Peyer's patch (tissue), 4 donors: ENCODE results near the gene TOMM5. TPM values are rescaled to one million over a fixed set of nuclear protein-coding genes. Genes with fewer than 3 reads are reported as not detected.

ENCODE experiments used
- DNase-seq, 3 donors: peaks; one replicate each; pipeline ENCODE4 v3.0.0-alpha.2; 2017 to 2019
- H3K27ac ChIP-seq, 4 donors: fragments of 200-600 bp; sonication (generic); one replicate each; pipeline ENCODE4 v1.5.1; 2016 to 2019
- H3K27me3 ChIP-seq, 2 donors: fragments of 200-600 bp; sonication (generic); one replicate each; pipeline ENCODE4 v1.5.1; 2019
- H3K36me3 ChIP-seq, 3 donors: fragments of 200-600 bp; sonication (generic); one replicate each; pipeline ENCODE4 v1.5.1; 2016 to 2019
- H3K4me1 ChIP-seq, 4 donors: fragments of 200-600 bp; sonication (generic); one replicate each; pipeline ENCODE4 v1.5.1; 2016 to 2019
- H3K4me3 ChIP-seq, 4 donors: fragments of 200-600 bp; sonication (generic); 1 replicate in 3 of 4; 2 replicates in 1 of 4; pipeline ENCODE4 v1.5.1; 2016 to 2019; ENCODE audit warnings: mild to moderate bottlenecking in 1 of 4
- H3K9me3 ChIP-seq, 4 donors: fragments of 200-600 bp; sonication (generic); one replicate each; pipeline ENCODE4 v1.5.1; 2016 to 2019; ENCODE audit warnings: mild to moderate bottlenecking in 1 of 4
- POLR2A ChIP-seq, 2 donors: fragments of 450-650 bp; IDR thresholded peaks; one replicate each; pipeline ENCODE4 v1.5.1; 2017; ENCODE audit warnings: antibody characterized with exemption in 2 of 2, mild to moderate bottlenecking in 2 of 2, moderate library complexity in 2 of 2
- total RNA-seq, 4 donors: library from RNA; depleted of rRNA; stranded (reverse); fragments of >200 nt; gene quantifications; one replicate each; pipeline ENCODE4 v1.1.0, GENCODE V29; 2016
- TF ChIP-seq, protein P1 (sequence below), 6 experiments: fragments of 450-650 bp in 4 of 6; fragments of 200-600 bp in 2 of 6; sonication (generic) in 1 of 6; IDR thresholded peaks; one replicate each; pipeline ENCODE4 v1.5.1; 2017 to 2019; ENCODE audit warnings: antibody characterized with exemption in 6 of 6, mild to moderate bottlenecking in 3 of 6, moderate library complexity in 1 of 6

Gene TOMM5
- total RNA-seq, 4 donors from 2014 or later = 26.9 to 116 (median 77.0) TPM

- Histone ChIP-seq H3K27ac (peak overlapping the region in 2 of 4 donors; percentile 65 to 77), H3K9me3 (peaks cover 0 to 10% (median 3%) of the 10 kb centered on the region in 4 donors), H3K4me3 (no peak overlapping the region), H3K4me1 (peaks cover 0 to 5% (median 0%) of the 10 kb centered on the region in 4 donors), H3K36me3 (no peaks in the 10 kb centered on the region), H3K27me3 (no peaks in the 10 kb centered on the region)
- no peak for DNase-seq
- TF ChIP-seq, protein P1, sequence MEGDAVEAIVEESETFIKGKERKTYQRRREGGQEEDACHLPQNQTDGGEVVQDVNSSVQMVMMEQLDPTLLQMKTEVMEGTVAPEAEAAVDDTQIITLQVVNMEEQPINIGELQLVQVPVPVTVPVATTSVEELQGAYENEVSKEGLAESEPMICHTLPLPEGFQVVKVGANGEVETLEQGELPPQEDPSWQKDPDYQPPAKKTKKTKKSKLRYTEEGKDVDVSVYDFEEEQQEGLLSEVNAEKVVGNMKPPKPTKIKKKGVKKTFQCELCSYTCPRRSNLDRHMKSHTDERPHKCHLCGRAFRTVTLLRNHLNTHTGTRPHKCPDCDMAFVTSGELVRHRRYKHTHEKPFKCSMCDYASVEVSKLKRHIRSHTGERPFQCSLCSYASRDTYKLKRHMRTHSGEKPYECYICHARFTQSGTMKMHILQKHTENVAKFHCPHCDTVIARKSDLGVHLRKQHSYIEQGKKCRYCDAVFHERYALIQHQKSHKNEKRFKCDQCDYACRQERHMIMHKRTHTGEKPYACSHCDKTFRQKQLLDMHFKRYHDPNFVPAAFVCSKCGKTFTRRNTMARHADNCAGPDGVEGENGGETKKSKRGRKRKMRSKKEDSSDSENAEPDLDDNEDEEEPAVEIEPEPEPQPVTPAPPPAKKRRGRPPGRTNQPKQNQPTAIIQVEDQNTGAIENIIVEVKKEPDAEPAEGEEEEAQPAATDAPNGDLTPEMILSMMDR (IDR thresholded peaks at IDR 0.05) = no peak
- no peak for TF ChIP-seq POLR2A (IDR thresholded peaks at IDR 0.05)
Observed at GRCh38 chr9:37566716-37567115, 25.7 kb downstream of the TOMM5 start.

DNA sequence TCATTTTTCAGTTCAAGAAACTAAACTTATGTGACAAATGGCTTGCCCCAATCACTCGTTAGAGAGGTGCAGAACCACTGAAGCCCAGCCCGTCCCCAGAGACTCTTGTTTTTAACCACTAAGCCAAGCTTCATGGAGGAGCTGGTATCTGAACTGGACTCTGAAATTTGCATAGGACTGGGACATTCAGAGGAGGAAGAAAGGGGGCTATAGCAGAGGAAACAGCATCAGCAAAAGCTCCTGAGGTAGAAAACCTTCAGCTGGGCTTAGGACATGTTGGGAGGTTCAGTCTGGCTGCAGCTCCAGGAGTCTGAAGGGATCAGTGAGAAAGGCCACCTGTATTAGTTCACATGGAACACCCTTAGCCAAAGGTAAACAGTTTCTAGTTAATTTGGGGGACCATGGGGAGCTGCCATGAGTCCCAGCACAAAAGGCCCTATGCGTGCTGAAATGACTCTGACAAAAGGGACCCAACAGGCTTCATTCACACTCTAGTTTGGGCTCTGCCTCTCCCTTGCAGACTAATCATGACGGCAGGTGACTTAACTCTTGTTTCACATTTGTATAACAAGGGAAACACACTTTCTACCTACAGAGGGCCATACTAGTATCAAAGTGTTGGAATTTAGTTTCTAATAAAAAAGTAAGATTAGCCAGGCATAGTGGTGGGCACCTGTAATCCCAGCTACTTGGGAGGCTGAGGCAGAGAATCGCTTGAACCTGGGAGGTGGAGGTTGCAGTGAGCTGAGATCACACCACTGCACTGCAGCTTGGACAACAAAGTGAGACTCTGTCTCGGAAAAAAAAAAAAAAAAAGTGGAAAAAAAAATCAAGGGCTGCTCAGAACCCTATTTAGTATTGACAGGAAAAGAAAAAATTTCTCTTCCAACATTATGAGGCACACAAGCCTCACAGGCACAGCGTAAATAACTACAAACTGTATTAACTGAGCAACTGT, 26.5 kb downstream of the TOMM5 start:
- TF ChIP-seq POLR2A (IDR thresholded peaks at IDR 0.05) = no peak
- TF ChIP-seq, protein P1 (IDR thresholded peaks at IDR 0.05) = no peak
- H3K36me3 ChIP-seq = no peaks in the 10 kb centered on the region
- H3K9me3 ChIP-seq = peaks cover 0 to 10% (median 3%) of the 10 kb centered on the region in 4 donors
- DNase-seq = peak in 2 of 3 donors; percentile 73 to 77
- H3K4me3 ChIP-seq = peak overlapping the region in 1 of 4 donors; percentile 3
- H3K4me1 ChIP-seq = peaks cover 0 to 9% (median 0%) of the 10 kb centered on the region in 4 donors
- H3K27me3 ChIP-seq = no peaks in the 10 kb centered on the region
- H3K27ac ChIP-seq = peak overlapping the region in 2 of 4 donors; percentile 65 to 77

DNA sequence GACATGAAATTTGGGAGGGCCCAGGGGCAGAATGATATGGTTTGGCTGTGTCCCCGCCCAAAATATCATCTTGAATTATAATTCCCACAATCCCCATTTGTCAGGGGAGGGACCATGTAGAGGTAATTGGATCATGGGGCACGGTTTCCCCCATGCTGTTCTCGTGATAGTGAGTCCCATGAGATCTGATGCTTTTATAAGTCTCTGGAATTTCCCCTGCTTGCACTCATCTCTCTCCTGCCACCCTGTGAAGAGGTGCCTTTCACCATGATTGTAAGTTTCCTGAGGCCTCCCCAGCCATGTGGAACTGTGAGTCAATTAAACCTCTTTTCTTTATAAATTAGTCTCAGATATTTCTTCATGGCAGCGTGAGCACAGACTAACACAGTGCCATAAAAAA, 27.5 kb downstream of the TOMM5 start:
- Histone ChIP-seq H3K36me3 (no peaks in the 10 kb centered on the region), H3K9me3 (peaks cover 0 to 10% (median 3%) of the 10 kb centered on the region in 4 donors), H3K27me3 (no peaks in the 10 kb centered on the region), H3K4me1 (peaks cover 0 to 9% (median 0%) of the 10 kb centered on the region in 4 donors), H3K4me3 (no peak overlapping the region), H3K27ac (peak overlapping the region in 1 of 4 donors; percentile 77)
- DNase-seq = no peak
- TF ChIP-seq, protein P1 (IDR thresholded peaks at IDR 0.05) = no peak
- TF ChIP-seq POLR2A (IDR thresholded peaks at IDR 0.05) = no peak

- TF ChIP-seq, protein P1 (IDR thresholded peaks at IDR 0.05) = no peak
- no peak for TF ChIP-seq POLR2A (IDR thresholded peaks at IDR 0.05)
- H3K27ac ChIP-seq = no peak overlapping the region
Observed at GRCh38 chr9:37563806-37564513, 28.4 kb downstream of the TOMM5 start.

GRCh38 chr9:37562826-37563225, 29.6 kb downstream of the TOMM5 start:
- TF ChIP-seq, protein P1 (IDR thresholded peaks at IDR 0.05) = no peak
- TF ChIP-seq POLR2A (IDR thresholded peaks at IDR 0.05) = no peak
- Histone ChIP-seq H3K4me3 (no peak overlapping the region), H3K27me3 (no peaks in the 10 kb centered on the region), H3K36me3 (no peaks in the 10 kb centered on the region), H3K4me1 (peaks cover 0 to 9% (median 0%) of the 10 kb centered on the region in 4 donors), H3K27ac (no peak overlapping the region), H3K9me3 (peaks cover 0 to 10% (median 3%) of the 10 kb centered on the region in 4 donors)
- no peak for DNase-seq

More at GRCh38 chr9:37563806-37564513, 28.4 kb downstream of the TOMM5 start:
- no peaks in the 10 kb centered on the region for H3K36me3 ChIP-seq
- no peaks in the 10 kb centered on the region for H3K27me3 ChIP-seq
- H3K4me1 ChIP-seq = peaks cover 0 to 9% (median 0%) of the 10 kb centered on the region in 4 donors
- peaks cover 0 to 10% (median 3%) of the 10 kb centered on the region in 4 donors for H3K9me3 ChIP-seq
- H3K4me3 ChIP-seq = no peak overlapping the region
- DNase-seq = no peak
